HepG2 (cell line): Measurements from ENCODE around the gene CEP19. TPM values are rescaled to one million over a fixed set of nuclear protein-coding genes. Genes with fewer than 3 reads are reported as not detected.
A peak's percentile ranks its signal among the peaks of the same experiment; 100 is the strongest.

Source experiments
- BHLHE40 ChIP-seq: IDR thresholded peaks from 2 replicates; pipeline ENCODE4 v1.6.1; 2011; ENCODE audit warnings: low read length, improper control_type of control experiment
- NPAS2 ChIP-seq: sonication (generic); formaldehyde crosslinking; IDR thresholded peaks from 2 replicates; pipeline ENCODE4 v1.8.0; 2022; ENCODE audit warnings: mild to moderate bottlenecking, missing genetic modification reagents, borderline replicate concordance
- PCBP2 ChIP-seq: fragments of 200-400 bp; formaldehyde crosslinking; optimal IDR thresholded peaks from 2 replicates; pipeline ENCODE3; 2018; ENCODE audit warnings: low read length, low read depth; ENCODE audit not compliant: poor library complexity, severe bottlenecking
- POGZ ChIP-seq: sonication (generic); formaldehyde crosslinking; IDR thresholded peaks from 2 replicates; pipeline ENCODE4 v1.4.0; 2020; ENCODE audit warnings: mild to moderate bottlenecking, missing genetic modification reagents
- THYN1 ChIP-seq: sonication (generic); formaldehyde crosslinking; IDR thresholded peaks from 2 replicates; pipeline ENCODE4 v1.8.1; 2023; ENCODE audit warnings: low read depth, mild to moderate bottlenecking, moderate library complexity, missing genetic modification reagents, borderline replicate concordance
- ZBTB7B ChIP-seq: sonication (generic); formaldehyde crosslinking; IDR thresholded peaks from 2 replicates; pipeline ENCODE4 v1.4.0; 2020; ENCODE audit warnings: missing genetic modification reagents
- ZNF138 ChIP-seq: sonication (generic); formaldehyde crosslinking; IDR thresholded peaks from 2 replicates; pipeline ENCODE4 v1.5.0; 2020; ENCODE audit warnings: mild to moderate bottlenecking, low read depth, missing genetic modification reagents
- ZNF484 ChIP-seq: sonication (generic); formaldehyde crosslinking; IDR thresholded peaks from 2 replicates; pipeline ENCODE4 v1.5.1; 2020; ENCODE audit warnings: mild to moderate bottlenecking, low read depth, missing genetic modification reagents, borderline replicate concordance
- ZNF543 ChIP-seq: sonication (generic); formaldehyde crosslinking; IDR thresholded peaks from 2 replicates; pipeline ENCODE4 v1.4.0; 2020; ENCODE audit warnings: mild to moderate bottlenecking, missing genetic modification reagents
- ZNF577 ChIP-seq: sonication (generic); formaldehyde crosslinking; IDR thresholded peaks from 2 replicates; pipeline ENCODE4 v1.4.0; 2020; ENCODE audit warnings: mild to moderate bottlenecking, low read depth, missing genetic modification reagents, borderline replicate concordance
- ZNF772 ChIP-seq: sonication (generic); formaldehyde crosslinking; IDR thresholded peaks from 2 replicates; pipeline ENCODE4 v1.5.0; 2020; ENCODE audit warnings: mild to moderate bottlenecking, missing genetic modification reagents
- polyA plus RNA-seq, 8 experiments: library from polyadenylated mRNA; depleted of rRNA in 3 of 8; stranded (reverse) in 7 of 8; unstranded in 1 of 8; fragments of >200 nt; fragmentation: Illumina TruSeq in 4 of 8; extraction: Trizol in 4 of 8; gene quantifications; 2 replicates each; pipeline versions ENCODE4 v1.2.1 to v1.2.3, GENCODE V29; 2011 to 2016; ENCODE audit warnings: low read depth in 4 of 8, missing spikeins in 1 of 8, mixed read lengths in 1 of 8; ENCODE audit not compliant: insufficient read depth in 1 of 8
- total RNA-seq, 5 experiments: library from RNA; depleted of rRNA; stranded (reverse); fragments of >200 nt; fragmentation: Illumina TruSeq; extraction: Trizol; gene quantifications; 2 replicates each; pipeline ENCODE4 v1.2.3, GENCODE V29; 2016; ENCODE audit warnings: low read depth in 1 of 5
- TF ChIP-seq, protein P1 (sequence below): sonication (generic); formaldehyde crosslinking; IDR thresholded peaks from 2 replicates; pipeline ENCODE4 v1.5.0; 2020; ENCODE audit warnings: mild to moderate bottlenecking, missing genetic modification reagents
- TF ChIP-seq, protein P2 (sequence below): sonication (generic); formaldehyde crosslinking; IDR thresholded peaks from 2 replicates; pipeline ENCODE4 v1.4.0; 2020; ENCODE audit warnings: missing genetic modification reagents
- TF ChIP-seq, protein P3 (sequence below): sonication (generic); formaldehyde crosslinking; IDR thresholded peaks from 2 replicates; pipeline ENCODE4 v1.4.0; 2020; ENCODE audit warnings: missing genetic modification reagents, borderline replicate concordance
- TF ChIP-seq, protein P4 (sequence below): sonication (generic); formaldehyde crosslinking; IDR thresholded peaks from 2 replicates; pipeline ENCODE4 v1.8.1; 2023; ENCODE audit warnings: mild to moderate bottlenecking, missing genetic modification reagents
- TF ChIP-seq, protein P5 (sequence below): sonication (generic); formaldehyde crosslinking; IDR thresholded peaks from 2 replicates; pipeline ENCODE4 v1.8.0; 2022; ENCODE audit warnings: mild to moderate bottlenecking, missing genetic modification reagents
- TF ChIP-seq, protein P6 (sequence below): sonication (generic); formaldehyde crosslinking; conservative IDR thresholded peaks from 2 replicates; pipeline ENCODE4 v1.4.0; 2020; ENCODE audit warnings: mild to moderate bottlenecking, missing genetic modification reagents, moderate library complexity

The CEP19 gene
- total and polyA plus RNA-seq, 2 of the 13 experiments (the other 11 are each of a cell fraction or from before 2014, with no cell fraction given): 0.48 to 1.2 TPM

DNA sequence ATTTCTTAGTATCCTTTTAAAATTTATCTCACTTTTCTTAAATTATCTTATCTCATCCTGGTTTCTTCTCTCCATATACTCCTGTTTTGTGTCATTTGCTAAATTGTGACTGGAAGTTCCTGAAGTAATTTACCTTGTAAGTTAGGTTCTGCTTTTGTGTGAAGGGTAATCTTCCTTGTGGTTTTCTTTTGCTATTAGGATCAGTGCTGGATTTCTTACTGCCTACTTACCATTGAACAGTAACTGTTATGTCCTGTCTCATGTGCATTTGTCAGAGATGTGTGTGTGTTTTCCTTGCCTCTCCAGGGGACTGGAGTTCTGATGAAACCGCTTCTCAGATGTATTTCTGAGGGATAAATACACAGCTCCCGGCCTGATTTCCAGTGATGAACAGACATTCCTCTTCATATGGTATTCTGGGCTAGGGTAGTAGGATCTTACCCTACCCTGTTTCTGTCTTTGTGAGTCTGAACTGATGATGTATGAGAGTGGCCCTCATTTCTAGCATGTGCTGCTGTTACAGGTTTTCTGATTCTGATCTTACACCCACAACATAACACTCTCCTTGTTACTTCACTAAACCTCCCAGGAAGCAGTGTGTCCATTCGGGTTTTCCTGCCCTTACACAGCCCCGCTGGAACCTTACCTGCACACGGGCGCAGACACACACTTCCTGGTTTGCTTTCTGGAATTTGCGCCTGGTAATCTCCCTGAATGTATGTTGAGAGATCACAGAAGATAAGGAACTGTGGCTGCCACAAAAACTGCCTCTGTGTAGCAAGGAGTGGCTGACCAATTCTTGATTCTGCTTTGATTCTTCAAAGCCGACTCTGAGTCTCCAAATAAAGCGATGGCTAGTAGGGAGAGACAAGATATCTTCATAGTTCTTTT lies 42.3 kb upstream of the CEP19 start (continued):
- TF ChIP-seq ZNF138 (CRISPR knock-in tag) (no peak), ZNF543 (CRISPR knock-in tag) (no peak), PCBP2 (no peak), ZNF484 (CRISPR knock-in tag) (no peak), ZNF772 (no peak), THYN1 (CRISPR knock-in tag) (no peak), BHLHE40 (no peak), NPAS2 (CRISPR knock-in tag) (no peak), ZNF577 (CRISPR knock-in tag) (no peak), ZBTB7B (0 out of 2 replicates have a peak, but pooled peaks have one; percentile 37), POGZ (CRISPR knock-in tag) (no peak; the same call in 1 of the 2 replicates)
- TF ChIP-seq, protein P1, sequence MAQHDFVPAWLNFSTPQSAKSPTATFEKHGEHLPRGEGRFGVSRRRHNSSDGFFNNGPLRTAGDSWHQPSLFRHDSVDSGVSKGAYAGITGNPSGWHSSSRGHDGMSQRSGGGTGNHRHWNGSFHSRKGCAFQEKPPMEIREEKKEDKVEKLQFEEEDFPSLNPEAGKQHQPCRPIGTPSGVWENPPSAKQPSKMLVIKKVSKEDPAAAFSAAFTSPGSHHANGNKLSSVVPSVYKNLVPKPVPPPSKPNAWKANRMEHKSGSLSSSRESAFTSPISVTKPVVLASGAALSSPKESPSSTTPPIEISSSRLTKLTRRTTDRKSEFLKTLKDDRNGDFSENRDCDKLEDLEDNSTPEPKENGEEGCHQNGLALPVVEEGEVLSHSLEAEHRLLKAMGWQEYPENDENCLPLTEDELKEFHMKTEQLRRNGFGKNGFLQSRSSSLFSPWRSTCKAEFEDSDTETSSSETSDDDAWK: no peak
- TF ChIP-seq, protein P2, sequence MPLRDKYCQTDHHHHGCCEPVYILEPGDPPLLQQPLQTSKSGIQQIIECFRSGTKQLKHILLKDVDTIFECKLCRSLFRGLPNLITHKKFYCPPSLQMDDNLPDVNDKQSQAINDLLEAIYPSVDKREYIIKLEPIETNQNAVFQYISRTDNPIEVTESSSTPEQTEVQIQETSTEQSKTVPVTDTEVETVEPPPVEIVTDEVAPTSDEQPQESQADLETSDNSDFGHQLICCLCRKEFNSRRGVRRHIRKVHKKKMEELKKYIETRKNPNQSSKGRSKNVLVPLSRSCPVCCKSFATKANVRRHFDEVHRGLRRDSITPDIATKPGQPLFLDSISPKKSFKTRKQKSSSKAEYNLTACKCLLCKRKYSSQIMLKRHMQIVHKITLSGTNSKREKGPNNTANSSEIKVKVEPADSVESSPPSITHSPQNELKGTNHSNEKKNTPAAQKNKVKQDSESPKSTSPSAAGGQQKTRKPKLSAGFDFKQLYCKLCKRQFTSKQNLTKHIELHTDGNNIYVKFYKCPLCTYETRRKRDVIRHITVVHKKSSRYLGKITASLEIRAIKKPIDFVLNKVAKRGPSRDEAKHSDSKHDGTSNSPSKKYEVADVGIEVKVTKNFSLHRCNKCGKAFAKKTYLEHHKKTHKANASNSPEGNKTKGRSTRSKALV (CRISPR knock-in tag): no peak
- TF ChIP-seq, protein P3, sequence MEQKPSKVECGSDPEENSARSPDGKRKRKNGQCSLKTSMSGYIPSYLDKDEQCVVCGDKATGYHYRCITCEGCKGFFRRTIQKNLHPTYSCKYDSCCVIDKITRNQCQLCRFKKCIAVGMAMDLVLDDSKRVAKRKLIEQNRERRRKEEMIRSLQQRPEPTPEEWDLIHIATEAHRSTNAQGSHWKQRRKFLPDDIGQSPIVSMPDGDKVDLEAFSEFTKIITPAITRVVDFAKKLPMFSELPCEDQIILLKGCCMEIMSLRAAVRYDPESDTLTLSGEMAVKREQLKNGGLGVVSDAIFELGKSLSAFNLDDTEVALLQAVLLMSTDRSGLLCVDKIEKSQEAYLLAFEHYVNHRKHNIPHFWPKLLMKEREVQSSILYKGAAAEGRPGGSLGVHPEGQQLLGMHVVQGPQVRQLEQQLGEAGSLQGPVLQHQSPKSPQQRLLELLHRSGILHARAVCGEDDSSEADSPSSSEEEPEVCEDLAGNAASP: peak; percentile 16; the same call in 1 of the 2 replicates
- TF ChIP-seq, protein P4, sequence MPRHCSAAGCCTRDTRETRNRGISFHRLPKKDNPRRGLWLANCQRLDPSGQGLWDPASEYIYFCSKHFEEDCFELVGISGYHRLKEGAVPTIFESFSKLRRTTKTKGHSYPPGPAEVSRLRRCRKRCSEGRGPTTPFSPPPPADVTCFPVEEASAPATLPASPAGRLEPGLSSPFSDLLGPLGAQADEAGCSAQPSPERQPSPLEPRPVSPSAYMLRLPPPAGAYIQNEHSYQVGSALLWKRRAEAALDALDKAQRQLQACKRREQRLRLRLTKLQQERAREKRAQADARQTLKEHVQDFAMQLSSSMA (CRISPR knock-in tag): no peak
- TF ChIP-seq, protein P5, sequence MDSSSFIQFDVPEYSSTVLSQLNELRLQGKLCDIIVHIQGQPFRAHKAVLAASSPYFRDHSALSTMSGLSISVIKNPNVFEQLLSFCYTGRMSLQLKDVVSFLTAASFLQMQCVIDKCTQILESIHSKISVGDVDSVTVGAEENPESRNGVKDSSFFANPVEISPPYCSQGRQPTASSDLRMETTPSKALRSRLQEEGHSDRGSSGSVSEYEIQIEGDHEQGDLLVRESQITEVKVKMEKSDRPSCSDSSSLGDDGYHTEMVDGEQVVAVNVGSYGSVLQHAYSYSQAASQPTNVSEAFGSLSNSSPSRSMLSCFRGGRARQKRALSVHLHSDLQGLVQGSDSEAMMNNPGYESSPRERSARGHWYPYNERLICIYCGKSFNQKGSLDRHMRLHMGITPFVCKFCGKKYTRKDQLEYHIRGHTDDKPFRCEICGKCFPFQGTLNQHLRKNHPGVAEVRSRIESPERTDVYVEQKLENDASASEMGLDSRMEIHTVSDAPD (CRISPR knock-in tag): no peak
- TF ChIP-seq, protein P6, sequence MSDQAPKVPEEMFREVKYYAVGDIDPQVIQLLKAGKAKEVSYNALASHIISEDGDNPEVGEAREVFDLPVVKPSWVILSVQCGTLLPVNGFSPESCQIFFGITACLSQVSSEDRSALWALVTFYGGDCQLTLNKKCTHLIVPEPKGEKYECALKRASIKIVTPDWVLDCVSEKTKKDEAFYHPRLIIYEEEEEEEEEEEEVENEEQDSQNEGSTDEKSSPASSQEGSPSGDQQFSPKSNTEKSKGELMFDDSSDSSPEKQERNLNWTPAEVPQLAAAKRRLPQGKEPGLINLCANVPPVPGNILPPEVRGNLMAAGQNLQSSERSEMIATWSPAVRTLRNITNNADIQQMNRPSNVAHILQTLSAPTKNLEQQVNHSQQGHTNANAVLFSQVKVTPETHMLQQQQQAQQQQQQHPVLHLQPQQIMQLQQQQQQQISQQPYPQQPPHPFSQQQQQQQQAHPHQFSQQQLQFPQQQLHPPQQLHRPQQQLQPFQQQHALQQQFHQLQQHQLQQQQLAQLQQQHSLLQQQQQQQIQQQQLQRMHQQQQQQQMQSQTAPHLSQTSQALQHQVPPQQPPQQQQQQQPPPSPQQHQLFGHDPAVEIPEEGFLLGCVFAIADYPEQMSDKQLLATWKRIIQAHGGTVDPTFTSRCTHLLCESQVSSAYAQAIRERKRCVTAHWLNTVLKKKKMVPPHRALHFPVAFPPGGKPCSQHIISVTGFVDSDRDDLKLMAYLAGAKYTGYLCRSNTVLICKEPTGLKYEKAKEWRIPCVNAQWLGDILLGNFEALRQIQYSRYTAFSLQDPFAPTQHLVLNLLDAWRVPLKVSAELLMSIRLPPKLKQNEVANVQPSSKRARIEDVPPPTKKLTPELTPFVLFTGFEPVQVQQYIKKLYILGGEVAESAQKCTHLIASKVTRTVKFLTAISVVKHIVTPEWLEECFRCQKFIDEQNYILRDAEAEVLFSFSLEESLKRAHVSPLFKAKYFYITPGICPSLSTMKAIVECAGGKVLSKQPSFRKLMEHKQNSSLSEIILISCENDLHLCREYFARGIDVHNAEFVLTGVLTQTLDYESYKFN (CRISPR knock-in tag): peak; percentile 67
